Astrocyte of the hippocampus (primary cell): Measurements from ENCODE around the gene KRTAP10-1.
"Not testable (repeated sequence)": the region's sequence is repeated elsewhere in the genome, so short reads cannot be mapped to it uniquely, and the experiment has no call there.

Experiments used
- DNase-seq: peaks from one replicate; pipeline ENCODE4 v3.0.0; 2011; ENCODE audit warnings: low read depth, low spot score

Gene KRTAP10-1

DNA sequence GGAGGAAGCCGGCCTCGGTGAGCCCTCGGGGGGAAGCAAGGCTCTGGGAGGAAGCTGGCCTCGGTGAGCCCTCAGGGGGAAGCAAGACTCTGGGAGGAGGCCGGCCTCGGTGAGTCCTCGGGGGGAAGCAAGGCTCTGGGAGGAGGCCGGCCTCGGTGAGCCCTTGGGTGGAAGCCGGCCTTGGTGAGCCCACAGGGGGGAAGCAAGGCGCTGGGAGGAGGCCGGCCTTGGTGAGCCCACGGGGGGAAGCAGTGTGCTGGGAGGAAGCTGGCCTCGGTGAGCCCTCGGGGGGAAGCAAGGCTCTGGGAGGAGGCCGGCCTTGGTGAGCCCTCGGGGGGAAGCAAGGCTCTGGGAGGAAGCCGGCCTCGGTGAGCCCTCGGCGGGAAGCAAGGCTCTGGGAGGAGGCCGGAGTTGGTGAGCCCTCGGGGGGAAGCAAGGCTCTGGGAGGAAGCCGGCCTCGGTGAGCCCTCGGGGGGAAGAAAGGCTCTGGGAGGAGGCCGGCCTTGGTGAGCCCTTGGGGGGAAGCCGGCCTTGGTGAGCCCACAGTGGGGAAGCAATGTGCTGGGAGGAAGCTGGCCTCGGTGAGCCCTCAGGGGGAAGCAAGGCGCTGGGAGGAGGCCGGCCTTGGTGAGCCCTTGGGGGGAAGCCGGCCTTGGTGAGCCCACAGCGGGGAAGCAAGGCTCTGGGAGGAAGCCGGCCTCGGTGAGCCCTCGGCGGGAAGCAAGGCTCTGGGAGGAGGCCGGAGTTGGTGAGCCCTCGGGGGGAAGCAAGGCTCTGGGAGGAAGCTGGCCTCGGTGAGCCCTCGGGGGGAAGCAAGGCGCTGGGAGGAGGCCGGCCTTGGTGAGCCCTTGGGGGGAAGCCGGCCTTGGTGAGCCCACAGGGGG, 36.7 kb downstream of the KRTAP10-1 start:
- not testable (repeated sequence) for DNase-seq

- DNase-seq, result no peak
Observed at GRCh38 chr21:44502171-44502958, 37.6 kb downstream of the KRTAP10-1 start.

DNA sequence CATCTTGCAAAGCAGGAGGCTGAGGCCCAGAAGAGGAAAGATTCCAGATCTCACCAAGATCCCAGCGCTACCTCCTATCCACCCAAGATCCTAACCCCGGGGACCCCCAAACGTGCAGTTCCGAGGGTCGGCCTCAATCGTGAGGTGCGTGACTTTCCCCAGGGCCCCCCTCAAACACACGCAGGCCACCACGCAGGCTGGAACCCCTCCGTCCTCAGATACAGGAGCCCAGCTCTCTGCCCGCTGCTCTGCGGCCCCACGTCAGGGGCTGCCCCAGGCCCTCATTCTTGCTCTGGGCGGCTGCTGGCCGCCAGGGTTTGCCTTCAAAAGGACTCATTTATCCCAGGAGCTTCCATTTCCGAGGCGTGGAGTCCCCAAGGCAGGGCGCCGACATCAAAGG, 39.9 kb downstream of the KRTAP10-1 start:
- DNase-seq, result no peak

GRCh38 chr21:44499631-44500030, 40.4 kb downstream of the KRTAP10-1 start:
- no peak for DNase-seq

- no peak for DNase-seq
Observed at GRCh38 chr21:44499211-44499560, 40.8 kb downstream of the KRTAP10-1 start.

DNA sequence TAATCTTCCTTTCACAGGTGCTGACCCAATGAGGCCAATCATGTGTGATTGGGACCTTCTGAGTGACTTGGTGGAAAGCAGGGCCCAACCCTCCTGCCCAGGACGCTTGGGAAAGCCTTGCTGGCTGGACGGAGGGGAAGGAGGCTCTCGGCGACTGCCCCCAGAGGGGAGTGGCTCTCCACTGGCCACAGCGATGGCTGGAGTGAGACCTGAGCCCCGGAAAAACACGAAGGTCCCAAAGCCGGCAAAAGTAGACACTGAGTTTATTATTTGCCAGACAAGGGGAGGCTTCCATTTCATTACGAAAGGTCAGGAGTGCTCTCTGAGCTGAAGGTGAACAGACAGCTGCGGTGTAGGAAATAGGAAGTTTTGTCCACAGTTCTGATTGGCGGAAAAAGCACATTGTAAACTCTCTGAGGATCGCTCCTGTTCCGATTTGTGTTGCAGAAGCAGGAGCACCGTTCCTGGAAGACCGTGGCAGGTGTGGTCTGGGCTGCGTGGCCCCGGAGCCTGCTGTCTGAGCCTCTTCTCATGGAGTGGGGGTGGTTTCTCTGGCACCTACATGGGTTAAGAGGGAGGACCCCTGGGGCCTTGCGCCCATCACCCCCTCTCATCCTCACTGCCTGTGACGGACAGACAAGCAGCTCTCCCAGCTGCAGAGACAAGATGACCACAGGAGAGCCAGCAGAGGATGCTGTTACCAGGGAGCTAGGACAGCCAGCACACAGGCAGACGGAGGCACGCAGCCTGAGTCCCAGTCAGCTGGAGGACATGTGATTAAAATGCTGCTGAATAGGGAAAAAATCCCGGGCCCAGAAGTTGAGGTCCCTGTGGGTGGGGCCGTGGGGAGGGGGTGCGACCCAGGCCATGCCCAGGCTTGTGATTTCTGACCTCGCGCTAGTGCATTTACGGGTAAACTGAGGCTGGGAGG, 41.5 kb downstream of the KRTAP10-1 start:
- no peak for DNase-seq

- DNase-seq, result no peak
Observed at GRCh38 chr21:44497703-44498126, 42.3 kb downstream of the KRTAP10-1 start.

GRCh38 chr21:44496564-44497550, 43.1 kb downstream of the KRTAP10-1 start:
- DNase-seq, result peak; percentile 7

GRCh38 chr21:44495611-44496563, 44.1 kb downstream of the KRTAP10-1 start:
- DNase-seq, result no peak

- DNase-seq, result no peak
Observed at GRCh38 chr21:44494956-44495355, 45.0 kb downstream of the KRTAP10-1 start.

- DNase-seq, result no peak
Observed at GRCh38 chr21:44494418-44494817, 45.6 kb downstream of the KRTAP10-1 start.

GRCh38 chr21:44492567-44493385, 47.2 kb downstream of the KRTAP10-1 start:
- no peak for DNase-seq

DNA sequence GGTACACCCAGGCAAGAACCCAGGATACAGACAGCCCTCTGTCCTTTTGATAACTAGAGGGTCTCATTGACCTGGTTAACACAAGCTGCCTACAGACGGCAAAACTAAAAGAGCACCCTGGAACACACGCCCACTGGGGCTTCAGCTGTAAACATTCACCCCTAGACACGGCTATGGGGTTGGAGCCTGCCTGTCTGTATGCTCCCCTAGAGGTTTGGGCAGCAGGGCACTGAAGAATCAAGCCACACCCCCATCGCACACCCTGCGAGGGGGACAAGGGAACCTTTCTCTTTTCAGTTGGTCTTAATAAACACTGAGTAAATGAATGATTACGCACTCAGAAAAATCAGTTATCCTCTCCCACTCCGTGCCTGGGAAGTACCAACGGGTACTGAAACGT, 49.2 kb downstream of the KRTAP10-1 start:
- DNase-seq, result no peak

DNA sequence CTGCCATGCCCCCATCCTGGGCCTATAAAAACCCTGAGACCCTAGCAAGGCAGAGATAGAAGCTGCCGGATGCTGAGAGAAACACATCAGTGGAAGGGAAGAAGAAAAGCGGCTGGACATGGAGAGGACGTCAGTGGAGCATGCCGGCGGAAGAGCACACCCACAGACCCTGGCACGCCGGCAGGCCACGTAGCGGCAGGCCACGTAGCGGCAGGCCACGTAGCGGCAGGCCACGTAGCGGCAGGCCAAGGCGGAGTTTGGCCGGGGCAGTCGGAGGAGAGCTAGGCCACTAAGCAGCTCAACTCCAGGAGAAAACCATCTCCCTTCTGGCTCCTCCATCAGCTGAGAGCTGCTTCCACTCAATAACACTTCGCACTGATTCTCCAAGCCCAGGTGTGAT, 49.6 kb downstream of the KRTAP10-1 start:
- no peak for DNase-seq

GRCh38 chr21:44489962-44490361, 50.0 kb downstream of the KRTAP10-1 start:
- DNase-seq, result no peak
